Stimulated activated effector memory CD8-positive, alpha-beta T cell treated with anti-CD3 and anti-CD28 coated beads, Interleukin-12 subunit alpha, Interleukin-12 subunit beta, amount 100 ng/mL, for 72 hours (primary cell): ENCODE results near the gene FAM3C.
A peak's percentile ranks its signal among the peaks of the same experiment; 100 is the strongest.
"Not testable (repeated sequence)": the region's sequence is repeated elsewhere in the genome, so short reads cannot be mapped to it uniquely, and the experiment has no call there.

Experiments
- ATAC-seq: fragments of 150-1000 bp; cut with Tn5 transposase; 2 replicates; pipeline ENCODE4 v1.10.0; 2021
- DNase-seq, 2 donors: peaks; one replicate each; pipeline ENCODE4 v3.0.0; 2021 to 2022; ENCODE audit warnings: low spot score in 2 of 2
- H3K27ac Mint-ChIP-seq: one replicate; pipeline ENCODE4 v1.8.0; 2022; ENCODE audit warnings: mild to moderate bottlenecking, mixed read lengths
- H3K36me3 Mint-ChIP-seq: one replicate; pipeline ENCODE4 v1.8.0; 2022; ENCODE audit warnings: mild to moderate bottlenecking, mixed read lengths
- H3K4me1 Mint-ChIP-seq: one replicate; pipeline ENCODE4 v1.8.0; 2022; ENCODE audit warnings: mixed read lengths
- H3K4me3 Mint-ChIP-seq: one replicate; pipeline ENCODE4 v1.8.0; 2022; ENCODE audit warnings: mild to moderate bottlenecking, mixed read lengths
- H3K9me3 Mint-ChIP-seq: one replicate; pipeline ENCODE4 v1.8.0; 2022; ENCODE audit warnings: mixed read lengths

The FAM3C gene

GRCh38 chr7:121421743-121422142, 25.6 kb upstream of the FAM3C start:
- H3K9me3 Mint-ChIP-seq, H3K4me3 Mint-ChIP-seq, H3K4me1 Mint-ChIP-seq, H3K36me3 Mint-ChIP-seq, ATAC-seq, DNase-seq, H3K27ac Mint-ChIP-seq: not testable (repeated sequence)

DNA sequence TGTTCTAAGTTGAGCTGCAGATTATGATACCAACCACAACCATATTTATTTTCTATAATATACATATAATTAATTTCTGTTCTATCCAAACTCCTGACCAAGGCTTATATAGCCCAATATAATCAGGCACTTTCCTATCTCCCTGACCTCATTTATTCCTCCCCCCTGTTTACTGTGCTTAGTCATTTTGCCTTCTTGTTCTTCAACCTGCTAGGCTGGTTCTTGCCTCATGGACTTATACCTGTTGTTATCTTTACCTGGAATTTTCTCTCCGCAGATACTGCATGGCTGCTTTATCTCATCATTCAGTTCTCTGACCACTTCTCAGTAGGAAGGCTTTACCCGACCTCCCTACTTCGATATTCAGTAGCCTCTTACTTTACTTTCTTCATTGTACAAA, 24.9 kb upstream of the FAM3C start:
- DNase-seq: no peak
- Mint-ChIP-seq H3K4me3 (no peak overlapping the region), H3K27ac (no peak overlapping the region), H3K4me1 (no peaks in the 10 kb centered on the region), H3K9me3 (no peaks in the 10 kb centered on the region), H3K36me3 (no peaks in the 10 kb centered on the region)
- ATAC-seq: no peak

GRCh38 chr7:121419201-121420148, 23.4 kb upstream of the FAM3C start:
- Mint-ChIP-seq H3K4me1 (no peaks in the 10 kb centered on the region), H3K4me3 (no peak overlapping the region), H3K36me3 (no peaks in the 10 kb centered on the region), H3K9me3 (no peaks in the 10 kb centered on the region), H3K27ac (no peak overlapping the region)
- DNase-seq (no peak), ATAC-seq (peak; percentile 37)

DNA sequence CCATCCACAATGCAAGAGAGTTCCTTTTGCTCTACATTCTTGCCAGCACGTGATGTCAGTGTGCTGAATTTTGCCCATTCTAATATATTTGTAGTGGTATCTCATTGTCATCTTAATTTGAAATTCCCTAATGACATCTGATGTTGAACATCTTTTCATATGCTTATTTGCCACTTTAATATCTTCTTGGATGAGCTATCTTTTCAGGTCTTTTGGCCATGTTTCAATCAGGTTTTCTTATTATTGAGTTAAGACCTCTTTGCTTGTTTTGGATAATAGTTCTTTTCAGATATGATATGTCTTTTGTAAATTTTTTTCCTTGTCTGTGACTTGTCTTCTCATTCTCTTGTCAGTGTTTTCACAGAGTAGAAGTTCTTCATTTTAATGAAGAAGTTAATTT, 20.4 kb upstream of the FAM3C start:
- Mint-ChIP-seq H3K4me3 (no peak overlapping the region), H3K9me3 (no peaks in the 10 kb centered on the region), H3K36me3 (no peaks in the 10 kb centered on the region)

GRCh38 chr7:121414436-121414835, 18.3 kb upstream of the FAM3C start:
- Mint-ChIP-seq H3K9me3 (no peaks in the 10 kb centered on the region), H3K27ac (no peak overlapping the region), H3K4me3 (no peak overlapping the region), H3K4me1 (peaks cover 11% of the 10 kb centered on the region), H3K36me3 (no peaks in the 10 kb centered on the region)
- ATAC-seq (no peak), DNase-seq (no peak)

More for the DNA sequence above, 20.4 kb upstream of the FAM3C start:
- DNase-seq: no peak
- no peak for ATAC-seq
- Mint-ChIP-seq H3K27ac (no peak overlapping the region), H3K4me1 (peaks cover 2% of the 10 kb centered on the region)

DNA sequence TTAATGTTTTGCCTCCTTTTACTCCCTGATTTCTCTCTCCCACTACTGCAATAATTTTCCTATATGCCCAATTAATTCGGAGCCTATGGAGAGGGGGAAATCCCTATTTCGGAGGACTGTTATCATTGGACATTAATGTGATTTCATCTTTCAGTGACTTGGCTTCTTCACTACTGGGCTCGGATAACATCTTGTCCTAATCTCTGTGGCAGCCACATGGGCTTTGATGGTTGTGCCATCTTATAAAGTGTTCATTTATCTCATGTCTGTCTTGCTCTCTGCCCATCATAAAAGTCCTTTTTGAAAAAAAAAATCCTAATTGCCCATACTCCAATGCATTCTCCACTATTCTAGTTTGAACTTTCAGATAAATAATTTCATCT, 15.5 kb upstream of the FAM3C start:
- no peak overlapping the region for H3K27ac Mint-ChIP-seq
- H3K36me3 Mint-ChIP-seq: no peaks in the 10 kb centered on the region
- H3K9me3 Mint-ChIP-seq: no peaks in the 10 kb centered on the region
- H3K4me3 Mint-ChIP-seq: no peak overlapping the region
- H3K4me1 Mint-ChIP-seq: peaks cover 11% of the 10 kb centered on the region
- DNase-seq (no peak), ATAC-seq (no peak)

GRCh38 chr7:121410829-121411596, 14.9 kb upstream of the FAM3C start:
- DNase-seq (no peak), ATAC-seq (peak; percentile 50)
- no peak overlapping the region for H3K27ac Mint-ChIP-seq
- H3K36me3 Mint-ChIP-seq: no peaks in the 10 kb centered on the region
- H3K9me3 Mint-ChIP-seq: no peaks in the 10 kb centered on the region
- H3K4me3 Mint-ChIP-seq: no peak overlapping the region
- H3K4me1 Mint-ChIP-seq: peaks cover 11% of the 10 kb centered on the region

- peaks cover 11% of the 10 kb centered on the region for H3K4me1 Mint-ChIP-seq
- DNase-seq: no peak
- no peak overlapping the region for H3K4me3 Mint-ChIP-seq
- no peaks in the 10 kb centered on the region for H3K9me3 Mint-ChIP-seq
- H3K27ac Mint-ChIP-seq: no peak overlapping the region
- ATAC-seq: no peak
- H3K36me3 Mint-ChIP-seq: no peaks in the 10 kb centered on the region
Observed at GRCh38 chr7:121406944-121407343, 10.8 kb upstream of the FAM3C start.

DNA sequence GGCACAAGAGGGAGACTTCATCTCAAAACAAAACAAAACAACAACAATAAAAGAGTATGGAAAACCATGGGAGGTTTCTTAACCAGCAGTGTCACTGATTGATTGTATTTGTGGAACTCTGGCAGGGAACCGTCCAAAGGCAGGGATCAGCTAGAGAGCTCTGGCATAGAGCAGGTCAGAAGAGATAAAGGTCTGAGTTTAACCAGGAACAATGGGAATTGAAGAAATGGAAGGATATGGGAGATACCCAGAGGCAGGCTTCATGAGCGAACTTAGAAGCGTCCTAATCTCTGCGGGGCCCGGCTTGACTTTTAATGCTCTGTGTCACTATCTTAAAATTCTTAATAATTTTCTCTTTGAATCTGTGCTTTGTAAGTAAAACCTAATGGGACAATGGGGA, 10.4 kb upstream of the FAM3C start:
- no peaks in the 10 kb centered on the region for H3K36me3 Mint-ChIP-seq
- DNase-seq (no peak), ATAC-seq (no peak)
- H3K4me3 Mint-ChIP-seq: no peak overlapping the region
- peaks cover 8% of the 10 kb centered on the region for H3K4me1 Mint-ChIP-seq
- H3K27ac Mint-ChIP-seq: no peak overlapping the region
- no peaks in the 10 kb centered on the region for H3K9me3 Mint-ChIP-seq

GRCh38 chr7:121404348-121404747, 8.2 kb upstream of the FAM3C start:
- ATAC-seq: no peak
- Mint-ChIP-seq H3K36me3 (no peaks in the 10 kb centered on the region), H3K4me1 (peaks cover 7% of the 10 kb centered on the region), H3K9me3 (no peaks in the 10 kb centered on the region), H3K4me3 (no peak overlapping the region), H3K27ac (no peak overlapping the region)
- no peak for DNase-seq

GRCh38 chr7:121402701-121403100, 6.6 kb upstream of the FAM3C start:
- Mint-ChIP-seq H3K9me3 (no peaks in the 10 kb centered on the region), H3K36me3 (no peaks in the 10 kb centered on the region), H3K4me1 (peaks cover 7% of the 10 kb centered on the region), H3K27ac (no peak overlapping the region), H3K4me3 (no peak overlapping the region)
- no peak for DNase-seq
- no peak for ATAC-seq

DNA sequence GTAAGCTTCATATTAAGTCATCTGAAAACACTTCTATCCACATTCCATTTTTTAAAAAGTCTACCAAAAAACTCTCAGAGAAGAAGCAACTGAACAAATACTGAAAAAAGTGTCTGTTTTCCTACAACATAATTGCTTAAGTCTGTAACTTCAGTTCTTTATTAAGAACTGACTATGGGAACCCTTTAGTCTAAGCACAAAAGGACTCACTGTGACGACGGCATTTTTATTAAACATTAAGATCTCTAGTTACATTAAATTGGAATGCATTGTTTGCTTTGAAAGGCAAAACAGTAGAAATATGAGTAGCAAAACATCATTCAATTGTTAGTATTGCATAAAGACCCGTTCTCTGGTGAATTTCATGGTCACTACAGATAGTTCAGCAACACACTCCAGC, 5.8 kb upstream of the FAM3C start:
- Mint-ChIP-seq H3K4me3 (no peak overlapping the region), H3K36me3 (peaks cover 4% of the 10 kb centered on the region), H3K4me1 (peaks cover 7% of the 10 kb centered on the region), H3K27ac (no peak overlapping the region), H3K9me3 (no peaks in the 10 kb centered on the region)
- DNase-seq (no peak), ATAC-seq (no peak)

GRCh38 chr7:121398246-121398645, 2.1 kb upstream of the FAM3C start:
- DNase-seq: no peak
- H3K4me3 Mint-ChIP-seq: no peak overlapping the region
- H3K36me3 Mint-ChIP-seq: peaks cover 24% of the 10 kb centered on the region
- H3K4me1 Mint-ChIP-seq: peaks cover 7% of the 10 kb centered on the region
- no peaks in the 10 kb centered on the region for H3K9me3 Mint-ChIP-seq
- no peak overlapping the region for H3K27ac Mint-ChIP-seq
- ATAC-seq: no peak

DNA sequence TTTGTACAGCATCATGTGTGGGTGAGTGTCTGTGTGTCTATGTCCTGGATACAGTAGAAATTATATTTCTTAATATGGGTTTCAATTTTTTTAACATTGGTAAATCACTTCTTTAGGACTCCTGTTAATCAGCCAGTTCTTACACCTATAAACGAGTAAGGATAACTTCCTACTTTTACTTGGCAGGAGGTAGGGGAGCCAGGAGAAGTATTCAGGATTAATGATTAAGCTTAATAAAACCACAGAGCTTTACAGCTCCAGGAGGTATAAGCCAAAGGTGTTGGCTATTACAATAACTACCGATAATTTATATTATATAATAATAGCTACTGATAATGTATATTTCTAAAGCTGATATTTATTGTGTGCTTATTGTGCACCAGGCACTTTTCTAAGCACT, 1.7 kb upstream of the FAM3C start:
- ATAC-seq (no peak), DNase-seq (no peak)
- Mint-ChIP-seq H3K4me3 (no peak overlapping the region), H3K27ac (no peak overlapping the region), H3K36me3 (peaks cover 28% of the 10 kb centered on the region), H3K9me3 (peaks cover under 1% of the 10 kb centered on the region), H3K4me1 (peaks cover 9% of the 10 kb centered on the region)

- peaks cover 2% of the 10 kb centered on the region for H3K9me3 Mint-ChIP-seq
- DNase-seq: no peak
- no peak overlapping the region for H3K4me3 Mint-ChIP-seq
- ATAC-seq: no peak
- H3K4me1 Mint-ChIP-seq: peaks cover 14% of the 10 kb centered on the region
- H3K36me3 Mint-ChIP-seq: peaks cover 32% of the 10 kb centered on the region
- H3K27ac Mint-ChIP-seq: peak overlapping the region; percentile 92
Observed at GRCh38 chr7:121397361-121397760, 1.3 kb upstream of the FAM3C start.

DNA sequence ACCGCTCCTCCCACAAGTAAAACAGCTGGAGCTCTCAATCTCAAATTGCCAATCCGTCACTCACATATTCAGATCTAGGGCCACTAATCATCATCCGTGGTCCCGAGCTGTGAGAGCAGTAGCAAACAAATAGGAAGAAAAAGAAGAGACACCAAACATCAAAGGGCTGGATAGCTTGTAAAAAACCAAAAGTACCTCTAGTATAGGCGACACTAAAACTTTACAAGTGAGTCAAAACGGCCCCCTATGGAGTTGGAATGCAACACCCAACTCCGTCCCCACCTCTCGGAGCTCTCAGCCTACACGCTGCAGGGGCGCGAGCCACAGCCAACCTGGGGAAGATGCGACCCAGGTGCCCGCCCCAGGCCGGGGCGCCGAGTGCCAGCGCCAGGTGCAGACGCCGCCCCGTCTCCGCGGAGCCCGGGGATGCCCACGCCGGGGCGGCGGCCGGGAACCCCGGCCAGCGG, 581 bp downstream of the FAM3C start:
- Mint-ChIP-seq H3K9me3 (peaks cover 2% of the 10 kb centered on the region), H3K4me3 (peak overlapping the region; percentile 73), H3K36me3 (peaks cover 44% of the 10 kb centered on the region), H3K27ac (peak overlapping the region; percentile 92), H3K4me1 (peaks cover 29% of the 10 kb centered on the region)
- peak; percentile 70 for ATAC-seq
- DNase-seq: no peak
